Suppressor macrophage treated with lipopolysaccharide for 1 hour (primary cell): Measurements from ENCODE around the gene DISP2.

Experiments
- DNase-seq, 3 donors: peaks; one replicate each; pipeline ENCODE4 v3.0.0-alpha.2; 2020 to 2022

Gene DISP2

DNA sequence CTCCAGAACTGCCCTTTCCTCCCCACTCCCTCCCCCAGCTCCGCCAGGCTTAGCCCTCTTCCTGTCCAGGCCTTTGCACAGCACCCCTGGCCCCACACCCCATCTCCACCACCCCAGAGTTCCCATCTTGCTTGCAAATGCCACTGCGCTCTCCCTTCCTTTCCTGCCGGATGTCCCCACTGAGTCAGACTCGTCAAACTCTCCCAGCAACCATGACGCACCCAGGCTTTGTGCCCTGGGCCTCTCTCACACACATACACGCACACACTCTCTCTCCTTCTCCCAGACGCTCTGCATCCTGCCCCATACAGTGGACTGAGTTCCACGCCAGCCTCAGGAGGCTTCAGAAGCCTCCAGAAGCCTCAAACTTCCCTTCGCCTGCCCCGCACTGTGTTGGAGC, 14.5 kb upstream of the DISP2 start:
- DNase-seq, result peak; percentile 72 to 74 (median 73)

DNA sequence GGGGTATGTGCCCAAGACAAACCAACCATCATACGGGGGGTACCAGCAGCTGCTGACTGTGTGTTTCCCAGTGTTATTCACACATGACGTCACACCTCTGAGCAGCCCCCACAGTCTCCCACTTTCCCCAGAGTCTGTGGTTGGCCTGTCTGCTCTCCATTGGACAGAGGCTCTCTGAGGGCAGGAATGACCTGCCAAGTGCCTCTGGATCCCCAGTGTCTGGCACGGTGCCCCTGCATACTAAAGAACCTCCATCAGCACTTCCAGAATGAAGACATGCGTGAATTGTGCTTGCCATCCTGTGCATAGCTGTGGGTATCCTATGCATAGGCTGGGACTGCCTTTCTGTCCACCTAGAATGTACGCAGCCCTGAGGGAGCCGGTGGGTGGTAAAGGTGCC, 13.8 kb upstream of the DISP2 start:
- no peak for DNase-seq

DNA sequence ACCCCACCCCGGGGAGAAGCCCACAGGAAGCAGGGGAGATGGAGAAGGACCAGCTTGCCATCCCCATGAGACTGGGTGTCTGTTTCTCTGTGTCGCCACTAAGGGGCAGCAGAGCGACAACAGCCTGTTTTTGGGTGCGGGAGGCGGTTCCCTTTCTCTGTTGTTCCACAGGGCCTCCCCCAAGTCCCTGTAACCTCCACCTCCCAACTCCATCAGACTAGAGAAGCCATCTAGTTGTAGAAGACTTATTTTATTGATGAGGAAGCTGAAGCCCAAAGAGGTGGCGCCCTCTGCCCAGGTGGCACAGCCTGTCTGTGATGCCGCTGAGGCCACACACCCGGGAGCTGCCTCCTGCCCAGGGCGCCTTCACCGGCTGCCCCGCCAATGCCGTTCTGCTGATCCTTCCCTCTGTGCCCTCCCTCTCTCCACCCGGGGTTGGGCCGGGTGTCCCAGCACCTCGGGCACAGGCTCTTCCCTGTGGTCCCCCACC, 13.3 kb upstream of the DISP2 start:
- DNase-seq, result peak; percentile 76 to 83 (median 82)

DNA sequence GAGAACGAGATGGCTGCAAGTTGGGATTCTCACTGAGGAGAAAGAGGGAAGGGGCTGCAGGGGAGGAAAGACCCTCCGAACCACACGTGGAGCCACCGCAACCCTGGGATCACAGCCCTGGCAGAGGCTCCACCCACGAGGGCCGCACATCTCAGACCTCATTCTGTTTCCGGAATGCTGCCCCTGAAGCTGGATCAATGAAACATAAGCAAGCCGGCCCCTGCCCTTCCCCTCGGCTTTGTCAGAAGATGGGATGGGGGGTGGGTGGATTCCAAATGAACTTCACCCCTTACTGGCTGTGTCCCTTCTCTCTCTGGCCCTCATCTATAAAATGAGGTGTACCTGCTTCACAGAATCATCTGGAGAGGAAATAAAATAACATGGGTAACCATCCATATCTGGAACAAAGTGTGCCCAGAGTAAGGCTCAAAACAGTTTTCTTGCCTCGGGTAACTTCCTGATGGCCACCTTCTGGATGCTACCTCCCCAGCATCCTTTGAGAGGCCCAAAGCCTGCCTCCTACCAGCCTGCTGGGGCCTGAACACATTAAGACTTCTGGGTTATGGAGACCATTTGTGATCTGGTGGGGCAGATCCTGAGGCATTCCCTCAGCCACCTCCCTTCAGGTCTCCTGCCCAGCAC, 12.7 kb upstream of the DISP2 start:
- no peak for DNase-seq

DNA sequence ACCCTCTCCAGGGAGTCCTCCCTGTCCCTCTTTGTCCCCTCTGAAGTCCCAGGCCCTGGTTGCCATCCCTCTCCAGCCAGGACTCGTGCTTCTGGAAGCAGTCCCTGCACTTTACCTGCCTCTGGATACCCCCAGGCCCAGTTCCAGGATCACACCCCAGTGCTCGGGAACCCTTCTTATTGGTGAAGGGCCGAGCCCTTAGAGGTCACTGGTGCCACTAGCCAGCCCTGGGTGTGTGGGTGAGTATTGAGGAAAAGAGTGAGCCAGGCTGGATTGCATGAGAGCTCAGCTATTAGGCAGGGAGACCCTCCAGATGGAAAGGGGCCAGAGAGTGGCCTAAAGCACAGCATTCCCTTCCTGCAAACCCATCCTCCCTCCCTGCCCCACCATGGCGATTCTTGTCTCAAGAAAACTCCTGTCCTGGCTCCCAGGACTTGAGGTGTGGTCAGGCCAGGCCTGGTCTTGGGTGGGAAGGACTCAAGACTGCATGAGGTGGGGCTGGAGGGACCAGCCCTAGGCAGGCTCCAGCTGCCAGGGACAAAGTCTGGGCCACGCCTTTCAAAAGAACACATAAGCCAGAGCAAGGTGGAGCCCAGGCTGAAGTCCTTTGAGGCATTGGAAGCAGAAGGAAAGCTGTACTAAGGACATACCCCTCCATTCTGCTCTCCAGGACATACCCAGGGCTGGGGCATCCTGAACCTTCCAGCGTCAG, 12.0 kb upstream of the DISP2 start:
- no peak for DNase-seq

DNA sequence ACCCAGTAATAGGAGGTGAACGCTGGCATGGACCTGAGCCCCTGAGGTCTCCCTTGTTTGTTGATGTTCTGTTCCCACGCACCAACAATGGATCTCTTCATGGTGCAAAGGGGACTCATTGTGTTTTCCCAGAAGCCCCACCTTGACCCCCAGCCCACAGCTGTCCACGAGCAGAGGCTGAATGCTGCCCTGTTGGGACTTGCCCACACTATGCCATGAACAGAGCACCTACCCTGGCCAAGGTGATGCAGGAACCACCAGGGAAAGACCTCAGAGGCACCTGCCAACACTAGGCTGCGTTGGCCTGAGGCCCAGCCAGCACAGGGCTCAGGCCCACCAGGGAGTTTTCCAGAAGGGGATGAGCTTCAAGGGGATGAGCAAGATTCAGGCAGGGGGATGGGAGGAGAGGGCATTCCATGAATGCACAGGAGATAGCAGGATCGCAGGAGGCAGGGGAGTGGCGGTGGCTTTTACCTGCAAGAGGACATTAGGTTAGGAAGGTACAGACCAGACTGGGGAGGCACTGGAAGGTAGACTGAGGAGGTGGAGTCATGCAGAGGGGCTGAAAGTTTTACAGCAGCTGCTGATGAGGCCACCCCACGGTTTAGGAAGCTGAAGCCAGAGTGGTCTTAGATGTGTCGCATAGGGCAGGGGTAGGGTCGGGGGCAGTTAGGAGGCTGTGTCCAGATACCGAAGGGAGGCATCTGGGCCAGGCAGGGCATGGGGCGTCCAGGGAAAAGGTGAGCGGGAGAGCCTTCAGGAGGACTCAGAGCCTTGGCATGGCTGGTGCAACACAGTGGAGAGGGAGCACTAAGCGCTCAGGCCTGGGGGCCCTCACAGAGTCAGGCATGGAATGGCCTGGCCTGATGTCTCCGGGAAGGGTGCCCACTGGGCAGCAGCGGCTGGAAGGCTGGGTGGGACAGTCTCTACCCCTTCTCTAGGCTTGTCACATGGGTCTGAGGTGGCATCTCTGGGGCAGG, 11.2 kb upstream of the DISP2 start:
- DNase-seq, result no peak

DNA sequence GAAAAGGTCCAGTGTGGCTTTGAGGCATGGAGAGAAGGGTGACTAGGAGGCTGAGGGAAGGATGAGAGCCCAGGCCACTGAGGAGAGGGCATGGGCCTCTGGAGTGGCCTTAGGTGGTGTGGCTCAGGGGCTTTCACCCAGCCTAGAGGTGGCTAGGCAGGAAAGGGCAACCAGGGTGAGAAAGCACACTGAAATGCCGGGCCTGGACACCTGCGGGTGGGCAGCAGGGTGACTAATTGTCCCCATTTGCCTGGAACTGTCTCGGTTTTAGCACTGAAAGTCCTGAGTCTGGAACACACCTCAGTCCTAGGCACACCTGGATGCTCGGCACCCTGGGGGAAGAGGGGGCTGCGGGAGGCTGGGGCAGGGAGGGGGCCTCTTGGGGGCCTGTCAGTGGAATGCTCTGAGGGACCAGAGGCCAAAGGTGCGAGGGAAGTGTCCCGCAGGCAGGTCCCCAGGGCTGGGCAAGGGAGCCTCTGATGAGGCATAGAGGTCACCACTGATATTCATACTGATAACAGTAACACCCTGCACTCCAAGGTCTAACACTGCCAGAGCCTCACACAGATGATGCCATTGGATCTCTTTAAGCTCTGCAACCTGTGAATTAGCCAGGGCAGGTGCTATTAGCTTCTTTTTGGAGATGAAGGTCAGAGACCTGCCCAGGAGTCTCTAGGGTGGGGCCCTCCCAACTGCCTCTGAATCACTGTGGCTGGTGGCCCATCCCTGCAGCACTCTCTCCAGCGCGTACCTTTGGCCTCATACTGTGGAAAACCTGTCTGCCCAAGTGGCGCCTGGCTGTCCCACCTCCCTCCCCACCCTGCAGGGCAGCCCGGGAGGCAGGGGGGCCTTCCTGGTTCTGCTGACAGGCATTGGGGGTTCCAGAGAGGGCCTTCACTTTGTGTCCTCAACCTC, 10.2 kb upstream of the DISP2 start:
- no peak for DNase-seq

DNA sequence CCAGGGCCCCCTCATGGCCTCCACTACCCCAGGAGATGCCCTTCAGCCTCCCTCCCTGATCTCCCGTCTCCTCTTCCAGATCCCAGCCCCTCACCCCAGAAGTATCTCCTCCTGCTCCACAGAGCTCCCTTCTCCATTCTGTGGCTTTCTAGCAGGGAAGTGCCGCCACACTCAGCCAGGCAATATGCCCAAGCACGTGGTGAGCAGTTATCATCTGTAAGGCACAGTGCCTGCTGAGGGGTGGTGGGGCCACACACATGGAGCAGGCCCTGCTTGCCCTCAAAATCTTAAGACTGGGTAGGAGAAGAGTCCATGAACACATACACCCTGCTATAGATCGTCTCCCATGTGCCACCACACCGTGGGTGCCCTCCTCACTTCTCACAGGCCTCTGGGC, 9.5 kb upstream of the DISP2 start:
- DNase-seq, result no peak

DNA sequence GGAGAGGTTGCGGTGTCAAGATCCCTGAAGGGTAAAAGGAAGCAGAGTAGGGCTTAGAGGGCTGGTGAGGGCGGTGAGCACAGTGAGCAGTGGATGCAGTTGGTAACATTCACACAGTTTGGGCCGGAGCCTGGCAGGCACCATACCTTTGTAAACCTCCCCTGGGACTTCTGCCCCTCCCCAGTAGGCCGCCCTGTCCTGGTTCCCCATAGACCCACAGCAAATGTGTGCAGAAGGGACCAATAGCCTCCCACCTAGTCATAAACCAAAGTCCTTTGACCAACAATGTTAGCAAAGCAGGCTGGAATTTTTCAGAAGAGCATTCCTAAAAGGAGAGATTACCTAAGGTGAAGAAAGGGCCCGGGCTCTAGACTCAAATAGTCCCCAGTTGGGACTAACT, 8.9 kb upstream of the DISP2 start:
- no peak for DNase-seq

DNA sequence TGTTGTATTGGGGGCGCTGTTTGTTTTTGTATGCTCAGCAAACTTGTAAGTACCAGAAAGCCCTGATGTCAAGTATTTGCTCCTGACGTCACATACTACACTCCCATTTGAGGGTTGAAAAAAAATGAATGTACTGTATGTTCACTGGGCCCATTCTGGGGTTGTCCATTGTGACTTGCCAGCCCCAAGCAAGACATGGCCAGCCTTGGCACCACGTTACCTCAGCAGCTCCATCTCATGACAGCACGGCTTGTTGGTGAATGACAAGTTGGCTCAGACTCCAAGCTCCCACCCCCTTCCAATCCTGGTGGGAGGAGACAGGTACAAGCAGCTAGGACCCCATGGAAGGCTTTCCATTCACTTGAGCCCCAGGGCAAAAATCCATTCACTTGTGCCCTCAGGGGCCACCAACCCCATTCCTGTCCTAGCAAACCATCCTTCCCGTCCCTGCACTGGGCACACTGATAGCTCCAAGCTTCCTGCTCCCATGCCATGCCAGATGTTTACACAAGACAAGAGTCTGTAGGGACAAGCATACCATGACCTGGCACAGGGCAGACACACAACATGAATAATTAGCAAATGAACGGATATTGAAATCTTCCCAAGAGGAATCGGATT, 5.6 kb upstream of the DISP2 start:
- no peak for DNase-seq

DNA sequence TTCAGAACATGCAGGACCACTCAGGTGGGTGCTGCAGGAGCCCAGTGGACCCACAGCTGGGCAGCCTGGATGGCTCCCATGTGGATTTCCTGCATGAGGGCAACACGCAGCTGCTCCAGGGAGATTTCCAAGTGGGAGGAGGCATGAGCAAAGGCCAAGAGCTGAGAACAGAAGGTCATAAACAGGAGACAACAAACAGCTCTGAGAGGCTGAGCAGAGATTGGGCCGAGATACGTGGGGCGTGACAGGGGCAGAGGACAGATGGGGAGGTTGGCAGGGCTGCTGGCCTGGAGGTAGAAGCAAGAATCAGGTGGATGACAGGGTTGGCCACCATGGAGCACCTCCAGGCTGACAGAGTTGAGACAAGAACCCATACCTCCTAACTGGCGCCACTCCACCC, 4.3 kb upstream of the DISP2 start:
- DNase-seq, result no peak

DNA sequence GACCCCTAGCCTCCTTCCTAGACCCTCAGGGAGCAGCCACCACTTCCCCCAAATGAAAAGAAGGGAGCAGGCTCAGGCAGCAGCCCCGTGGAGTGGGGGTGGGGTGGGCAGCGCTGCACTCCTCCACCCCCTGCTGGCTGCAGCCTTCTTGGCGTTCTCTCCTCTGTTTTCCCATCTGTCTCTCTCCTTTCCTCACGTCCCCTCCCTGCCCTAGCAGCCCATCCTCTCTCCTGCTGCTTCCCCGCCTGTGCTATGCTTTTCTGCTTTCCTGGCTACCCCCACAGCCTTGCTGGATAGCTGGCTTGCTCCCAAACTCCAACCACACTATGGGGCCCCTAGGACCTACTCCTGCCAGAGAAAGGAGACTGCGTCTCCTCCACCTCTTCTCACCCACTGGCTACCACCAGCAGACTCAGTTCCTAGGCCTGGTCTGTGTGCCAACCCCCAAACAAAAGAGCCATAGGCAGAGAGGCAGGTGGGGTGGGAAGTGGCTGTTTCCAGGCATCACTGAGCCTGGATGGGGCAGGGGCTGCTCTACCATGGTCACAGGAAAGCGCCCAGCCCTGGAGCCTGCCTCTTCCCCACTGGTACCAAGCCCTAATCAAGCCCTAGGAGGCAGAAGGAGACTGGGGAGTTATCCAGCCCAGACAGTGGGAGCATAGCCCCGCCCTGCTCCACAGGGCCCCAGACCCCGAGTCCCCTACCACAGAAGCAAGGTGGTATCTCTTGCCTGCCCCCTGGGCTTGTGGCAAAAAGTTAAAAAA, 3.4 kb upstream of the DISP2 start:
- peak in 1 of 3 donors; percentile 46 for DNase-seq

DNA sequence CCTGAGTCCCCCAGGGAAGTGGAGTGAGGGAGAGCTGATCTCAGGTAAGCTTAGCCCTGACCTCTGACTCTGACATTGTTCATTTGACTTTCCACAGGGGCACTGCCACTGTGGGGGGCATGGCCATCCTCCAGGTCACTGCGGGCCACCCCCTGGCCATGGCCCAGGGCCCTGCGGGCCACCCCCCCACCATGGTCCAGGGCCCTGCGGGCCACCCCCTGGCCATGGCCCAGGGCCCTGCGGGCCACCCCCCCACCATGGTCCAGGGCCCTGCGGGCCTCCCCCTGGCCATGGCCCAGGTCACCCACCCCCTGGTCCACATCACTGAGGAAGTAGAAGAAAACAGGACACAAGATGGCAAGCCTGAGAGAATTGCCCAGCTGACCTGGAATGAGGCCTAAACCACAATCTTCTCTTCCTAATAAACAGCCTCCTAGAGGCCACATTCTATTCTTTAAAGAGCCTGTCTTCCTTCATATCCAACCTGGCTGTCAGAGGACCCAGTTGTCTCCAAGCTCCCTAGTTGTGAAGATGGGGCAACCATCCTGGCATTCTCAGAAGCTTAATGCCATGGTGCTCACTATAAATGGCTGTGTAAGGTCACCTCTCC, 1.9 kb upstream of the DISP2 start:
- DNase-seq, result no peak

DNA sequence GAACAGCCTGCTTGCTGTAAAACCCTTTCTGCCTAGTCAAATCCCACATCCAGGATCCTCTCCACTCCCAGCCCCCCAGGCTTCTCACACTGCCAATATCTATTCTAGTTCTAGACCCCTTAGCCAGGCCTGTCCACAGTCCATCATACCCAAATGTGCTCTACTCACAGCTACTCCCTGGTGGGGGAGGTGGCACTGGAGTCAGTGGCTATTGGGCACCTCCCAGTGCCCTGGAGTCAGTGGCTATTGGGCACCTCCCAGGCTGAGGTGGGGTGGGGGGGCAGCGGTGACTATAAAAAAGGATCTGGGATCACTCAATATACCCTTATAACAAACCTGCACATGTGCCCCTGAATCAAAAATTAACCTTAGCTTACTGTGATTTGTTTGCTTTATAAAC, 773 bp upstream of the DISP2 start:
- no peak for DNase-seq

DNA sequence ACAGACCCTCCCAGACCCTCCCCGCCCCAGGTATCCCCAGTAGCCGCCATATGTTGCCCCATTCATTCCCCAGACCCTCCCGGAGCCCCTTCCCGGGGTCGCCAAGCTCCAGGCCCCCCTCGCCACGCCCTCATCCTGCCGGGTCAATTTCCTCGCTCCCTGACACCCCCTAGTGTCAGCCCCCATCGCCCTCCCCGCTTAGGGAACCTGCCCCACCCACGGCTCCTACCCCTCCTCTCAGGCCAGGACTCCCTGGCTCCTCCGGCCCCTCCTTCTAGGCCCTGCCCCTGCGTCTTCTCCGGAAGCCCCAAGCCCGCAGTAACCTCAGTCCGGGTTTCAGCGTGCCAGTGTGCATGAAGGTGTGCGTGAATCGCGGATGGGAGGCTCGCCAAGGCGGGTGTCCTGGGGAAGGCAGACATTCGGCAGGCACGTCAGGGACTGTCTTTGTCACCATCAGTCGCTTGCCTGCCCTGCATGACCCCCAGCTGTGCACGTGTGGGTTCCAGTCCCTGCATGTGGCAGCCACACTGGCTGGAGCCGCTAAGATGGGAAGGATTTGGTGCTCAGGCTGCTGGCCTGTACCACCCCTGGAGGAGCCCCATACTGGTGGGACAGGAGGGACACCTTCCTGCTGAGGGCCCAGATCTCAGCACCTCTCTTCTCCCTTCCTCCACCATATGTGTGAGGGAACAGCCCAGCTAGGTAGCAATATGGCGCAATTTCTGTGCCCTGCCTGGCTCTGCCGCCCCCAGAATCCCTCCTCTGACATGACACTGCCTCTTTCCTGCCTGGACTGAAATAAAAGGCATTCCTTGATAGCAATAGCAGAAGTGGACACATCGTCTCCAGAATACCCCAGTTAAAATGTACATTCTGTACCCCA, 693 bp downstream of the DISP2 start:
- DNase-seq, result no peak

DNA sequence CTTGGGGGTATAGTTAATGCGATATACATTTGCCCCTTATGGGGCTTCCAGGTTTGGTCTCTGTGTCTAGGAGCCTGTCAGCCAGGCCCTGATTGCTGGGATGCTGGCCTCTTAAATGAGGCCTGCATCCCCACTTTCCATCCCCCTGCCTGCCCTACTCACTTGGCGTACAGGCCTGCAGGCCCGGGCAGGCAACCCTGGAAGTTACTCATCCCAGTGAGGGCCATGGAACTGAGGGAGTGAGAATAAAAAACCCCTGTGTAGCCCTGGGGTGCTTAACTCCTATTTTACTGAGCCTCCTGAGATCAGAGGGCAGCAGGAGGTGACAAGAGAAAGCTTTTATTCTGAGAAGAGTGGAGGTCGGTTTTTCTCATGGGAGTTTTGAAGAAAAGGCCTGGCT, 2.0 kb downstream of the DISP2 start:
- no peak for DNase-seq

DNA sequence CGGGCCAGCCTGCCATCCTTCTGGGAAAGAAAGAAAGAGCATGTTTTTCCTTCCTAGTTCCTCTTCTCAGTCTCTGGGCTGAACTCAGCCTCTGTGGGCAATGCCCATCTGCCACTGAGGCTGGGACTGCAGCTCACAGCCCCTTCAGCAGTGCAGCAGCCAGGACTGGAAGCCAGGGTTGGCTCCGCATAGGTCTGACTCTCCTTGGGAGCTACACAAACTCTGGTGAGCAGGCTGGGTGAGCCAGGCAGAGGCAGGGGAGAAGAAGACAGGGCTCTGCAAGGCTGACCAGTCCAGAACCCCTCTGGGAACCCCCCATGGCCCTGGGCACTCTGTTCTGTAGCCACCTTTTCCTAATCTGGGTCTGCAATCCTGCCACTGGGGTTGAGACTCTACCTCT, 3.6 kb downstream of the DISP2 start:
- DNase-seq, result no peak

DNA sequence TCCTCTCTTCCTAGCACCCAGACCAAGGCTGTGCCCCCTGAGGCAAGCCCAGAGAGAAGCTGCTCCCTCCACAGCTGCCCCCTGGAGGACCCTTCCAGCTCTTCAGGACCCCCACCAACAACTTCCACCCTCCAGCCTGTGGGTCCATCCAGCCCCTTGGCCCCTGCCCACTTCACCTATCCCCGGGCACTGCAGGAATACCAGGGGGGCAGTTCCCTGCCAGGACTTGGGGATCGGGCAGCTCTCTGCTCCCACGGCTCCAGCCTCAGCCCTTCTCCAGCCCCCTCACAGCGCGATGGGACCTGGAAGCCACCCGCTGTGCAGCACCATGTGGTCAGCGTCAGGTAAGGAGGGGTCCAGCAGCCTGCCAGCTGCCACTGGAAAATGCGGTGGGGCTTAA, 5.6 kb downstream of the DISP2 start:
- DNase-seq, result no peak

DNA sequence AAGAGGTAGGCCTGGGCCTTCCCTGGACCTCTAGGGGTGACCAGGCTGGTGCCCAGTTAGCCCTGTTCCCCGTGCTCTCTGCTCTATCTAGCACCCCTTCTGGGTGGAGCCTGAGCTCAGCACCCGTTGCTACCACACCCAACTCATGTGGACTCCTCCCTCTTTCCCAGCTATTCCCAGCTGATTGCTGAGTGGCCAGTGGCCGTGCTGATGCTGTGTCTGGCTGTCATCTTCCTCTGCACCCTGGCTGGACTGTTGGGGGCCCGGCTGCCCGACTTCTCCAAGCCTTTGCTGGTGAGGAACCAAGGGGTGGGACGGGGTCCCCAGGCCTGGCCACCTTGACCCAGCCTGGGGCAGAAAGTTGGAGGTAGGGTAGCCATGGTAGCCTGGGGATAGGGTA, 6.2 kb downstream of the DISP2 start:
- DNase-seq, result no peak

DNA sequence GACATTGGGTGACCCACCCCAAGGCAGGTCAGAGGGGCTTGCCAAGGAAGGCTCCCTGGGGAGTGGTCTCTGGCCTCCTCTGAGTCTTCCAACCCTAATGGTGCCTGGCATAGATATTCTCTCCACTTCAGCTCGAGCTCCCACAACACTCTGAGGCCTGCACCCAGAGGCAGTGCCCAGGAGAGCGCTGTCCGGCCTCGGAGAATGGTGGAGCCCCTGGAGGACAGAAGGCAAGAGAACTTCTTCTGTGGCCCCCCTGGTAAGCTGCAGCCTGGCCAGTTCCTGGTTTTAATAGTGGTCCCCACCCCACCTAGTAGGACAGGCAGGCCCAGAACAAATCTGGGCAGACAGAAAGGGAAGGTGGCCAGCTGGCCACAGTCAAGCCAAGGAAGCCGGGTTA, 7.0 kb downstream of the DISP2 start:
- DNase-seq, result no peak
